Activated gamma-delta T cell treated with Interleukin-2 at 50 U/mL for 16 hours (primary cell): ENCODE data around the gene GLI3.

Experiments
- DNase-seq: peaks from one replicate; pipeline ENCODE4 v3.0.0-alpha.2; 2020

Gene GLI3

GRCh38 chr7:42022791-42023190 lies 214.2 kb downstream of the GLI3 start:
- DNase-seq, result no peak

DNA sequence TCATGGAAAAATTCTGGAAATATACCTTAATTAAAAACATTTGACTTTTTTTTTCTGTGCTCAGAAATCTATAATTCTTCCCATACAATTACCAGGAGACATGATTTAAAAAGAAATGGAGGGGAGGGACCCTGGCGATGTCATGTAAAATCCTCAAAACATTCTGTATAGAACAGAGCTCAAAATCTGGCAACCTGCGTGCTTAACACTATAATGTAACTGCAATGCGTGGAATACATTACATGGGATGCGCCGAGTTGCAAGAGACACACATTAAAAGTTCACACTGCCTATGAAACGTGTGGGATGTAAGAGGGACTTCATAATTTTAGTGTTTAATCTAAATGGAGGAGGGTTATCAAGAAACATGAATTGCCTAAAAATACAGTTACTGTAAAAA lies 215.0 kb downstream of the GLI3 start:
- no peak for DNase-seq

- no peak for DNase-seq
Observed at GRCh38 chr7:42021631-42022030, 215.4 kb downstream of the GLI3 start.

- DNase-seq, result no peak
Observed at GRCh38 chr7:42020061-42020460, 216.9 kb downstream of the GLI3 start.

DNA sequence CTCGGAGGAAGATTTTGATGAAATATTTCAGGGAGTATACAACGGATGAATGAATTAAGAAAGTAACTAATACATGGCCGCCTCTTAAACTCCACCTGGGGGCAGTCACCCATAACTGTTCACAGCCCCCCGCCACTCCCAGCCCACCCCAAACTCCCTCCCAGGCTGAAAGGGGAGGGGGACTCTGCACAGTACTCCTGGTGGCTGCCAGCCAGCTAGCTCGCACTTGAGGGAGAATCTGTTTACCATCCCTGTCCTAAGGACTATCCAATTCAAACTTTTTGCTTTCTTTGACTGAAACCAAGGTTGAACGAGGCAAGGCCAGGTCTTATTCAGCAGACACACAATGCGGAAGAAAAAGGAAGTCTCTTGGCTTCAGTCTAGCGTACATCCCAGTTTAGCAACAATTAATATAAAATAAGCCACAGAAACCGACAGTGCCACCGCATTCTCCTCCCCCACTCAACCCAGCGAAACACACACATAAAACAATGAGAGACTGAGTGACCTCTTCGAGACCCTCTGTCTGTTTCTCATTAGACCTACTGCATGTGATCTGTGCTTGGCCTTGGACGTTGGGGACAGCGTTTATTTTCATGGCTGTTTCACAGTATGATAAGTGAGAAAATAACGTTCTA lies 219.5 kb downstream of the GLI3 start:
- no peak for DNase-seq

DNA sequence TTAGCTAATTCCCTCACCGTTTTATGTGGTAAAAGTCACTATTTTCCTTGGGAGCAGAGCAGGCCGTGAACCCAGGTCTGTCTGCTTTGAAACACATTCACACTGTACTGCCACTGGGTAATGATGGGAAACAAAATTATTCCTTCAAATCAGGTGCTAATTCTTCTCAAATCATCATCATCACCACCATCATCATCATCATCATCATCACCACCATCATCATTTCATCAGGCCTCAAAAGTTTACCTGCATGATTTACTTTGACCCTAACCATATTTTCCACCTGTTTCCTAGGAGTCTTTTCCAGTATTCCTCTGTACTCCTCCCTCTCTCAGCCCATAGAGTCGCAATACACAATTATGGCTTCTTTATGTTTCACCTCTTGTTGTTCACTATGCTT lies 220.5 kb downstream of the GLI3 start:
- DNase-seq, result no peak

- no peak for DNase-seq
Observed at GRCh38 chr7:42014625-42015618, 222.1 kb downstream of the GLI3 start.

GRCh38 chr7:42012786-42013360 lies 224.1 kb downstream of the GLI3 start:
- DNase-seq, result no peak

DNA sequence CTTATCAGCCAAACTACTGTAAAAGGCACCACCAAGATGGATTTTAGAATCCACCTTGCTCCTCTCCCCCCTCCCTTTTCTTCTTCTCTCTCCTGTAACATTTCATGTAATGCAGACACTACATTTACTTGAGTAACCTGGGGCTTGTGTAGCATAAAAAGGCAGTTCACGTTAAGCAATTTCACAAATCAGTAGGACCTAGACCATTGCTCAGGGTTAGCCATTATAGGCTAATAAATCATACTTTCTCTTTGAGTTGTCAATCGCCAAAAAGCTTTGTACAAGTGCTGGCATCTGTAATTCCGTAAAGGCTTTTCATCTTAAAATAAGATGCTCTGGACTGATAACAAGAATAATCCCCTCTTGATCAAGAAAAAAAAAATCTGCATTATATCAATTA lies 224.7 kb downstream of the GLI3 start:
- DNase-seq, result no peak

- DNase-seq, result no peak
Observed at GRCh38 chr7:42011846-42012245, 225.2 kb downstream of the GLI3 start.

DNA sequence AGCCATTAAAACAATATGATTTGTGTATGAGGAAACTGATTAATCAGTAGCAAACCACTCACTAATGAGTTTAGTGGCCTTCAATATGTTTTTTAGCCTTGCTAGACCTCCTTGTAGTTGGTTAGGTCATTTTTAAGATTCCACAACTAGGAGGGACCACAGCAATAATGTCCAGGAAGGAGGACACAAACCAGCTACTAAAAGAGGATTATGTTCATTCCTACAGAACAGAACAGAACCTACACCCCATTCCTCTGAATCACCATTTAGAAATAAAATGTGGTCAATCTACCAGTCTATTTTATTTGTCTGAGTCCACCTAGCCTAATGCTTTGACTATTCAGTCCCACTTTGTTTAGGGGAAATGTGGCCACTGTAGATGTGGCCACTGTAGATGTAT lies 226.3 kb downstream of the GLI3 start:
- DNase-seq, result no peak

DNA sequence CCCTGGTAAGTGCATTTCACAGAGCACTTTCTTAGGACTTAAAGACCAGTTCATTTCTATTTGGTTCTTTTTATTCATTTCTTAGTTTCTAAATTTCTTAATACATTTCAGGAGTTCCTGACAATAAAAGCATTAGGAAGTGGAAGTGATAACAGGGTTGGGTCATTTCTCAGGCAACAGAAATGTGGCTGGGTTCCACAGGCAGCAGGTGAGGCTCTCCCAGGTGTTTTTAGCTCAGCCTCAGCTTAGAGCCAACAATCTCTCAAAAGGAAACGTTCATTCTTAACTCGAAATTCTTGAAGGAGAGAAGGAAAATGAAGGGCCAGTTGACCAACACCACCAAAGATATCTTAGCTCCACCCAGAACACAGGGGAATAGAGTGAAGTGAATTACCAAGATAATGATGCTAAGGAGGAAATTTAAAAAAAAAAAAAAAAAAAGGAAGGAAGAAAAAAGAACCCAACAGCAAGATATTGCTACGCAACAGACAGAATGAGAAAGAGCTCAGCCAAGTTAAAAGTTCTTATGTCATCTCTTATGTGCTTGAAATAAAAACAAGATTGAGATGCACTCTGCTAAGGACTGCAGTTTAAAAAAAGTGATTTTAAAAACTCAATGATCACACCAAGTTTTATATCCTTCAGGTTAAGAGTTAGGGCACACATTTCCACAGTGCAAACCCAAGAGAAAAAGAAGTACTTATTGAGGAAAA lies 230.1 kb downstream of the GLI3 start:
- DNase-seq, result no peak

DNA sequence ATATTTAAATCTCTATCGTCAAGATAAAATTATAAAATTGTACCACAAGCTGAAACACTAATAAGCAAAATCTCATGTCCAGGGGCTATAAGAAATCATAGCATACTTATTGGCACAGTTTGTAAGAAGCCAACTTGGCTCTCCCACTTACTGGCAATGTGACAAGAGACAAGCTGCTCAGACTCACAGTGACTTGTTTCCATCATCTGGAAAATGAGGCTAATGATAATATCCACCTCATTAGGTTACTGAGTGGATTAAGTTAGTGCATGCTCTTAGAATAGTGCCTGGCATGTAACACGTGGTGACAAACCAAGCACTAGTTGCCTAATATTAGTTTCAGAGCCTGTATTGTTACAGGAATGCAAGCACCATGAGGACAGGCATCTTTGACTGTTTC lies 234.4 kb downstream of the GLI3 start:
- DNase-seq, result no peak

GRCh38 chr7:41999736-42000283 lies 237.2 kb downstream of the GLI3 start:
- no peak for DNase-seq

DNA sequence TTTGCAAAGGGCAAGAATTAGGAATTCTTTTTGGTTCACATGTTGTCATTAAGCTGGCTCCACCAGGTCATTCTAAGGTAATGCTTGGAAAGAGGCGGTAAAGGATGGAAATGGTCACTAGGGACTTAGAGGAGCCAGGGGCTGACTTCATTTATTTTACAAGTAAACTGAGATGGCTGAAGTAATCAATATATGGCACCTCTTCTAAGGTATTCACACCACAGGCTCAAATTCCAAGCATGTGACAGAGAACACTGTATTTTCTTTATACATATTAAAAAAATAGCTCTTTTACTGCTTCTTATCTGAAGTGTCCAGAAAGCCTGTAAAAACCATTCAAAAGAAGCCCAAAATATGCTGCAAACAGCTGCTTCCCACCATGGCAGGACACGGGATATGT lies 239.0 kb downstream of the GLI3 start:
- no peak for DNase-seq

DNA sequence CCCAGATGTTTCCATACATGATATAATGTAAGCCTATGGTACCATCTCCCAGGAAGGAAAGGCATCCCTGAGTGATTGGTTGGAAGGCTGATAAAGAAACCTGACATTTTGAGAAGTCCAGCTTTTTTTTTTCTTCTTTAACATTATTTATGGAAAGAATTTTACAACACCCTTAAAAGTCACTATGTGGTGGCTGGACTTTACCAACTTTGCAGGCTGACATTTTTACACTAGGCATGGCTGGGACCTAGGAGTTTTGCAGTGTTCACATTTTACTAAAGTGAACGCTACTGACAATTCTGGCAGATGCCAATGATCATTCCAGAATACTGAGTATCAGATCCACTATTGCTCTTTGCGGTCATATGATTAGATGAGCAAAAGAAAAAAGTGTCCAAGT lies 239.9 kb downstream of the GLI3 start:
- DNase-seq, result no peak

DNA sequence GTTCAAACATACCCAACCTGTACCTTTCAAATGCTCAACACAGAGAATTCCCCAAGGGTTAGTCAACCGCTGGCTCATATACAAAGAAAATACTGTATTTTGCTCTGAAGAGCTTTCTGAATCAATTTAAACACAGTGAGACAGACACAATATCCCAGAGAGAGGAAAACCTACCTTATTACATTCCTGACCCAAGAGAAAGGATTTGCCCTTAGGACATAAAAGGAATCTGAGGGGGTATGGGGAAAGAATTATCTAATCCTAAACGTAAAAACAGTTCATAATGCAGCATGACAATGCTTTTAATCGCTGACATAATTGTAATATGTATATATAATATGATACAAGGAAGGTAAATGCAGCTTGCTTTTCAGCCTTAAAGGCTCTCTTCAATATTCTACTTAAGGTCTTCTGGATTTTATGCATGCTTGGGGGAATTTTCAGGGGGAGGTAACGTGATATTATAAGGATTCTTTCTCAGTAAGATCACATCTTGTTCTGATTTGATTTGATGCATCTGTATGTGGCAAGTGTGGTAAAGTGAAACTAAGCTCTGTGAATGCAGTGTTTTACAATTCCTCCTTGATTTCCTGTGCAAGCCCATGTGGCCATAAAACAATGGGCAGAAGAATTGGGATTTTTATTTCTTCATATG lies 240.5 kb downstream of the GLI3 start:
- DNase-seq, result no peak

GRCh38 chr7:41995632-41996271 lies 241.3 kb downstream of the GLI3 start:
- no peak for DNase-seq

DNA sequence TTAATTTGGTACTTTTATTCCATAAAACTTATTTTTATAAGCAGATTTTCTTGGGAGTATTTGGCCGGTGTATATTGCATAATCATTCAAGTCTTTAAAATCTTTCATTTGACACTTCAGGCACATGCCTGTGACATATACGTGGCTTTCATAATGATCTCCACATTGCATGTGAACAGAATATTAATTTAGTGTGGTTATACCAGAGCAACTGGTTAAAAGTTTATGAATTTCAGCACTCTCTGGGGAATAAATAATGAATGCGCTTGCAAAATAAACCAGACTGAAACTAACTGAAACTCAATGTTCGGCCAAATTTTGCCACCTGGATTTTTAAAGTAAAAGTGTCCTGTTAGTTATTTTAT lies 242.3 kb downstream of the GLI3 start:
- no peak for DNase-seq

GRCh38 chr7:41994036-41994745 lies 242.8 kb downstream of the GLI3 start:
- no peak for DNase-seq
